Activated naive CD8-positive, alpha-beta T cell treated with anti-CD3 and anti-CD28 coated beads for 36 hours (primary cell): ENCODE measurements around the gene HIC2. TPM values are rescaled to one million over a fixed set of nuclear protein-coding genes. Genes with fewer than 3 reads are reported as not detected.
A peak's percentile ranks its signal among the peaks of the same experiment; 100 is the strongest.
"Not testable (repeated sequence)": the region's sequence is repeated elsewhere in the genome, so short reads cannot be mapped to it uniquely, and the experiment has no call there.

Source experiments
- DNase-seq: peaks from one replicate; pipeline ENCODE4 v3.0.0; 2021
- H3K27ac Mint-ChIP-seq: one replicate; pipeline ENCODE4 v1.8.0; 2022; ENCODE audit warnings: mild to moderate bottlenecking, moderate library complexity, mixed read lengths
- H3K27me3 Mint-ChIP-seq: one replicate; pipeline ENCODE4 v1.8.0; 2022; ENCODE audit warnings: mild to moderate bottlenecking, mixed read lengths
- H3K36me3 Mint-ChIP-seq: one replicate; pipeline ENCODE4 v1.8.0; 2021; ENCODE audit warnings: mild to moderate bottlenecking, mixed read lengths
- H3K4me1 Mint-ChIP-seq: one replicate; pipeline ENCODE4 v1.8.0; 2021; ENCODE audit warnings: mixed read lengths
- H3K4me3 Mint-ChIP-seq: one replicate; pipeline ENCODE4 v1.8.0; 2022; ENCODE audit warnings: mild to moderate bottlenecking, moderate library complexity, mixed read lengths
- H3K9me3 Mint-ChIP-seq: one replicate; pipeline ENCODE4 v1.8.0; 2022; ENCODE audit warnings: mixed read lengths
- total RNA-seq, 2 experiments: library from RNA; stranded (reverse); gene quantifications; one replicate each; pipeline ENCODE4 v1.2.3, GENCODE V29; 2021

HIC2 gene
- total RNA-seq, 2 experiments from 2014 or later: 5.4 to 5.8 TPM

DNA sequence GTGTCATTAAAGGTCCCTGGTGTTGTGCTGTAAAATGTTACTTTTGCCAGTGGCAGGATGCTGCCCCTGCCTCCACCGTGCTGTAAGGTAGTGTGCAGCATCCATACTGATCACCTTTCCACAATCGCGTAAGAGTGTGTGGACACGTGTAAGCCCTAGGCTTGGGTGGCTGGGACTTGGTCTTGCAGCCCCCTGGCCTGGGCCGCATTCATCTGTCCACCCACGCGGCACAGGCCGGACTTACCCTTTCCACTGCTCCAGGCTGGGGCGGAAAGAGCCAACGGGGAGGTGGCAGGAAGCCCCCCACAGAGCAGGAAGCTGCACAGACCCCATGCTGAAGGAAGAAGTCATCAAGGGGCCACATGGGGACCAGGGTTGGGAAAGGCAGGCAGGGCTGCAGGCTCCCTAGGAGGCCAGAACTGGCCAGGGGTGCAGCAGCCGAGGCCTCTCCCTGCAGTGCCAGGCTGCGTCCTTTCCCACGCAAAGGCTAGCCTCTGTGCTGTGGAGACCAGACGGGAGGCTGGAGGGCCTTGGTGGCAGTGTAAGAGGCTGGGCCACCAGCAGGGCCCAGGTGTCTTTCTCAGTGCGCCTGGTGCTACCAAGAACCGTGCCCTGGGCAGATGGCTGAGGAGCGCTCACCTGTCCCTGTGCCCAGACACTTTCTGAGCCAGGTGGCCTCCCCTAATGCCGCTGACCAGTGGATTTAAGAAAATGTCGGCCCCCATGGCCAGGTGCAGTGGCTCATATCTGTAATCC is 38.3 kb downstream of the HIC2 start:
- Mint-ChIP-seq H3K4me3 (no peak overlapping the region), H3K9me3 (no peaks in the 10 kb centered on the region), H3K36me3 (no peaks in the 10 kb centered on the region), H3K27ac (no peak overlapping the region), H3K4me1 (no peaks in the 10 kb centered on the region), H3K27me3 (no peaks in the 10 kb centered on the region)
- no peak for DNase-seq

DNA sequence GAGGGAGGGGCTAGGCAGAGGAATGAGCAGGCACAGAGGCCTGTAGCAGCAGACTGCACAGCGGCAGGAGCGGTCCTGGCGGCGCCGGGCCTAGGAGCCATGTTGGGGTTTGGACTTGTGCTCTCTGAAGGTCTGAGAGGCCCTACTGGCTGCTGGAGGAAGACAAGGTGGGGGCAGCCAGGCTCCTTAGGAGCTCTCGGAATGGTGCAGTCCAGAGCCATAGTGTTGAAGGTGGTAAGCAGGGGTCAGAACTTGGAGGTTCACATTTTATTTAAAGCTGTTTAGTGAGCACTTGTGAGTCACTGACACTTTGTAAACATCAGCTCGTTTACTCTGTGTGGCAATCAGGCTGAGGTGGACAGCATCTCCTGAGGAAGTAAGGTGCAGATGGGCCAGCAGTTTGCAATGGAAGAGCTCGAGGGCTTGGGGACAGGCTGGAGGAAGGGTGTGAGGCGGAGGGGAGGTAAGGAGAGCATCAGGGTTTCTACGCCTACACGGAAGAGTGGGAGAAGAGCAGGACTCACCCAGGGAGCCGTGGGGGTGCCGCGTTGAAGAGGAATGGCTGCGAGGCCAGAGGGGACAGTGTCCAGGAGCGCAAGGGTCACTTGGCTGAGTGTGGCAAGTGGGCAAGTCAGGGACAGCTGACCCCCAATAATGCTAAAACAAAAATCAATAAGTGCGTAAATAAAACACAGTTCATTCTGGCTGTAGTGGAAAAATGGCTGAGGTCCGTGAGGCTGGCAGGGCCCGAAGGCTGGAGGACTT is 40.0 kb downstream of the HIC2 start:
- H3K27ac Mint-ChIP-seq: no peak overlapping the region

DNA sequence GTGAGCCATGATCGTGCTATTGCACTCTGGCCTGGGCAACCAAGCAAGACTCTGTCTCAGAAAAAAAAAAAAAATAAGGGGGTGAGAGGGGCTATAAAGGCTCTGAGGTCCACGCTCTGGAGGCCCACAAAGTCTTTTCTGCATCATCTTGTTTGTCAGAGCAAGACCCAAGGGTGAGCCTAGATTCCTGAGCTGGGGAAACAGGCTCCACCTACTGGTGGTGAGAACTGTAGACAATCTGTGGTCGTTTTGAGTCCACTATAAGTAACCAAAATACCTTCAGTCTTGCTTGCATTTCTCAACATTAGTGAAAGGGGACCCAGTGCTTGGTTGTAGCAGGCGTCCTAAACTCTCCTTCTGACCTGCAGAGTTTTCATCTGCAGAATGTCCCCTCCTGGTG is 45.5 kb downstream of the HIC2 start:
- not testable (repeated sequence) for H3K4me1 Mint-ChIP-seq, H3K27ac Mint-ChIP-seq, H3K36me3 Mint-ChIP-seq, H3K9me3 Mint-ChIP-seq, H3K4me3 Mint-ChIP-seq, DNase-seq, H3K27me3 Mint-ChIP-seq

More for the DNA sequence above, 40.0 kb downstream of the HIC2 start:
- DNase-seq: no peak
- H3K9me3 Mint-ChIP-seq: no peaks in the 10 kb centered on the region
- no peak overlapping the region for H3K4me3 Mint-ChIP-seq
- no peaks in the 10 kb centered on the region for H3K36me3 Mint-ChIP-seq
- H3K4me1 Mint-ChIP-seq: no peaks in the 10 kb centered on the region
- H3K27me3 Mint-ChIP-seq: no peaks in the 10 kb centered on the region

DNA sequence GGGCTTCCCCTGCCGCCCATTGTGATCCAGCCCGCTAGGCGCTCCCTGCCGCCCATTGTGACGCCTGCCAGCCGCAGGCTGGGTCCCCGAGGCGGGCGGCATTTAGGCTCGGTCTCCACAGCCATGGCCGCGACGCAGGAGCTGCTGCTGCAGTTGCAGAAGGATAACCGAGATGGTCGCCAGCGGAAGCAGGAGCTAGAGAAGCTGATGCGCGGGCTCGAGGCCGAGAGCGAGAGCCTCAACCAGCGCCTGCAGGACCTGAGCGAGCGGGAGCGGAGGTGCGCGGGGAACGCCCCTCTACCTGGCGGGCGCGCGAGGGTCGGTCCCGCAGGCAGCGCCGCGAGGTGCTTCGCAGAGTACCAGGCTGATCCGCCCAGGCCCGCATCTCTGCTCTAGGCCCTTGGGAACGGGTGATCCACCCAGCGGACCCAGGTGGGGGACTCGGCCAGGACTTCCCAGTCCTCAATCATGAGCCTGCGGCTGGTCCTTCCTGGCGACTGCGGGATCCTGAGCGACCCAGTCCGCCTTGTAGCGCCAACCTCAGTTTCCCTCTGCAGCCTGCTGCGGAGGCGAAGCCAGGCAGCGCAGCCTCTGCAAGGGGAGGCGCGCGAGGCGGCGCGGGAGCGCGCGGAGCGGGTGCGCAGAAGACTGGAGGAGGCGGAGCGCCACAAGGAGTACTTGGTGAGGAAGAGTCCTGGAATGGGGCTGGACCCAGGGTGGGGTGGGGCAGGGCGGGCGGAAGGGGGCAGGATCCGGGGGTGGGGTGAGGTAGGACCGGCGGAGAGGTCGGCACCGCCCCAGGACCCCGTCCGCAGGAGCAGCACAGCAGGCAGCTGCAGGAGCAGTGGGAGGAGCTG is 50.4 kb downstream of the HIC2 start, which contains the start of gene TMEM191C:
Gene TMEM191C (plus strand): TSS at position 51 of the 857 bp plus-strand sequence. CDS start 73 bp downstream, at position 124.
- not testable (repeated sequence) for H3K27me3 Mint-ChIP-seq, H3K9me3 Mint-ChIP-seq, H3K4me1 Mint-ChIP-seq, DNase-seq, H3K36me3 Mint-ChIP-seq
- Mint-ChIP-seq H3K27ac (peak within 1 kb of the TSS; percentile 85), H3K4me3 (peak within 1 kb of the TSS; percentile 80)

DNA sequence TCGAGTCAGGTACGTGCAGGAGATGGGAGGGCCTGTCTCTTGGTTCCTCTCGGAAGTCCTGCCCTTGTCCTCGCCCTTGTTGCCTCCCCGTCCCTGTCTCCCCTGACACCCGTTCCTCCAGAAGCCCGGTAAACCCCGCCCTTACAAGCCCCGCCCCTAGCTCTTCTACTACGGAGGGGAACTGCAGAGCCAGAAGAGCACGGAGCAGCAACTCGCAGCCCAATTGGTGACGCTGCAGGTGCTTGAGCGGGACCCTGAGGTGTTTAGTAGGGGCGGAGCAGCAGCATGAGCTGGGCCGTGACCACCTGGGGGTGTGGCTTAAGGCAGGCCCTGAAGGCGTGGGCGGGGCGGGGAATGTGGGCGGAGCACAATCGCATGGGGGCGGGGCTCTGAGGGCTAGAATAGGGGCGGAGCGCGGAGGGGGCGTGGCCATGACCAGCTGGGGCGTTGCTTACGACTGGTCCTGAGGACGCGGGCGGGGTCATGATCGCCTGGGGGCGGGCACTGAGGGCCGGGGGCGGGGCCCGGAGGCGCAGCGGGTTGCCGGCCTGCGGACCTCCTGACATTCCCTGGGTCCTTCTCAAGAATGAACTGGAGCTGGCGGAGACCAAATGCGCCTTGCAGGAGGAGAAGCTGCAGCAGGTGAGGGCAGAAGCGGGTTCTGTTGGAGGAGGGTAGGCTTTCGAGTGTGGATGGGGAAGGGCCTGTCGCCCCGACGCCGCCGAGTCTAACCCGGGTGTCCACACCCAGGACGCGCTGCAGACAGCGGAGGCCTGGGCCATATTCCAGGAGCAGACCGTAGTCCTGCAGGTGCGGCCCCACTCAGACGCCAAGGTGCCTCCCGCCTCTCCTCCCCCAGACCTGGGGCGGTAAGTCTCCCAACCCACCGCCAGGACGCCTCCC is 51.3 kb downstream of the HIC2 start:
- peak overlapping the region; percentile 80 for H3K4me3 Mint-ChIP-seq
- not testable (repeated sequence) for H3K9me3 Mint-ChIP-seq, H3K27me3 Mint-ChIP-seq, H3K4me1 Mint-ChIP-seq, H3K36me3 Mint-ChIP-seq
- H3K27ac Mint-ChIP-seq: peak overlapping the region; percentile 85
- peak; percentile 87 for DNase-seq

DNA sequence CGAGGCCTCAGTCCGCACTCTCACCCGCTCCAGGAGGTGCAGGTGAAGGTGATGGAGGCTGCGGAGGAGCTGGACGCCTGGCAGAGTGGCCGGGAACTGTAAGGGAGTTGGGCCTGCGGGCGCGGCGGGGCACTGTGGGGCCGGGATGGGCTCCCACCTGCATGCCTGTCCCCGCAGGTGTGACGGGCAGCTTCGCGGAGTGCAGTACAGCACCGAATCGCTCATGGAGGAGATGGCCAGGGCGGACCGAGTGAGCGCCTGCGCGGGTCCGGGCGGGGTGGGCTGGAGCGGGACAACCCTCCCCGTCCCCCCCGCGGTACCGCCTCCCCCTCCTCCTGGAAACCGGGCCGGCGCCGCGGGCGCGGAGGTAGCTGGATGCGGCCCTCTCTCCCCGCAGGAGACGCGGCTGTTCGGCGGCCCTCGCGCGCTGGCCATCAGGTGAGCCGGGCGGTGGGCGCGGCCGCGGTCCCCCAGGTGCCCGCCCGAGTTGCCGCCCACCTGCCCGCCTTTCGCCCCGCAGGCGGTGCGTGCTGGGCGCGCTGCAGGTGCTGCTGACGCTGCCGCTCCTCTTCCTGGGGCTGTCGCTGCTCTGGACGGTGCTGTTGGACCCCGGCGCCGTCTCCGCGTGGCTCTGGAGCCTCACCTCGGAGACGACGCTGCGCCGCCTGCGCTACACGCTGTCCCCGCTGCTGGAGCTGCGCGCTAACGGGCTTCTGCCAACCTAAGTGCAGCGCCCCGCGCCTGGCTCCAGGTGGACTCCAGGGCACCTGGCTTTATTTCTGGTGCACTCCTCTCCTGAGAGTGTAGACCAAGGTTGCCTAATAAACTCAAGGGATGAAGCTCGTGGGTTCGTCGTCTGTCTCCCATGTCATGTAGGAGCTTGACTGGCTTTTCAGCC is 52.2 kb downstream of the HIC2 start:
- peak; percentile 12 for DNase-seq
- not testable (repeated sequence) for H3K4me1 Mint-ChIP-seq, H3K4me3 Mint-ChIP-seq, H3K27me3 Mint-ChIP-seq, H3K36me3 Mint-ChIP-seq, H3K27ac Mint-ChIP-seq, H3K9me3 Mint-ChIP-seq

DNA sequence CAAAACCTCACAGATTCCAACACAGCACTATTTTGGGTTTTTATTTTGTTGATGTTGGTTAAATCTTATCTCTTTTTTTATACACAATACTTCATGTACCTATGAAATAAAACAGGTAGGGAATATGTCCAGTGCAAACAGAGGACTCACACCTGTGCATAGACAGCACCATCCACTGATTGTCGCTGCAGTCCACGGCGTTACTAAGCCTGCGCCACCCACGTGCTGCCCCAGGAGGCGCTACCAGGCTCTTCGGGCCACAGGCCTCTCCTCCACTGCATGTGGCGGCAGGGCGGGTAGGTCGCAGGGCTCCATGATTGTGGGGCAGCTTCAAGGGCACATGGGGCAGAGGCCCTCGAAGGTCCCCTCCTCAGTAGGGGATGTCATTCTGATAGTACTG is 55.8 kb downstream of the HIC2 start:
- H3K4me1 Mint-ChIP-seq, H3K4me3 Mint-ChIP-seq, H3K36me3 Mint-ChIP-seq, H3K9me3 Mint-ChIP-seq, H3K27me3 Mint-ChIP-seq, DNase-seq, H3K27ac Mint-ChIP-seq: not testable (repeated sequence)

DNA sequence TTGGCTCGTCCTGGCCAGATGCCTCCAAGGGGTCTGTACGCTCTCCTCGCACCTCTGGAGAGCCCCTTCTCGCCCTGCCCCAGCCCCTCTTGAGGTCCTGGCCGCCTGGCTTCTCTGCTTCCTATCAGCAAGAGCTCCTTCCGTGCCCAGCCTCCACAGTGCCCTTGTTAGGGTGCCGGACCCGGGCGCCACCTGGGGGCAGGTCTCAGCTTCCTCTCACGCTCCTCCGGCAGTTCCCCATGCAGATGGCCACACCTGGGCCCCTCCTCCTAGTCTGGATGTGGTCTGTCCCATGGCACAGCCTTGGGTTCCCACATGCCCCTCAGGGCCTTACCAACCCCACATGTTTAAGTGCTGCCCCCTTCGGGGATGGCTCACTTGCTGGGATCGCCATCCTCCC is 56.5 kb downstream of the HIC2 start:
- not testable (repeated sequence) for H3K36me3 Mint-ChIP-seq, H3K27ac Mint-ChIP-seq, H3K4me3 Mint-ChIP-seq, H3K27me3 Mint-ChIP-seq, H3K9me3 Mint-ChIP-seq, DNase-seq, H3K4me1 Mint-ChIP-seq

DNA sequence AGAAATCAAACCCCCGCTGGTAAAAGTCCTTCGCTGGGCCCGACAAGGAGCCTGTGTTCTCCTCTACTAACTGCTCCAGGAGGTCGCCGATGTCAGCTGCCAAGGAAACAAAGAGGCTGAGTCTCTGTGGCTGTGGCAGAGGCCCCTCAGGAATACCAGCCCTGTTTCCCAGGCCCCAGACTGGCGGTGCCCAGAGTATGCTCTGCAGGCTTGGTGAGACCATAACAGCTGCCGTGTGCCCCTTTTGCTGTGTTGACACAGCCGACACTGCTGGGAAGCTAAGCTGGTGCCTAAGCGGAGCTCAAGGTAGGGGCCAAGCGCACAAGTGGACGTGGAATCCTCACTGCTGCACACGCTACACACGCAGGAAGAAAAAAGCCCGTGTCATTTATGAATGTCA is 66.9 kb downstream of the HIC2 start:
- H3K9me3 Mint-ChIP-seq, H3K27me3 Mint-ChIP-seq, H3K36me3 Mint-ChIP-seq, DNase-seq, H3K27ac Mint-ChIP-seq, H3K4me3 Mint-ChIP-seq, H3K4me1 Mint-ChIP-seq: not testable (repeated sequence)

DNA sequence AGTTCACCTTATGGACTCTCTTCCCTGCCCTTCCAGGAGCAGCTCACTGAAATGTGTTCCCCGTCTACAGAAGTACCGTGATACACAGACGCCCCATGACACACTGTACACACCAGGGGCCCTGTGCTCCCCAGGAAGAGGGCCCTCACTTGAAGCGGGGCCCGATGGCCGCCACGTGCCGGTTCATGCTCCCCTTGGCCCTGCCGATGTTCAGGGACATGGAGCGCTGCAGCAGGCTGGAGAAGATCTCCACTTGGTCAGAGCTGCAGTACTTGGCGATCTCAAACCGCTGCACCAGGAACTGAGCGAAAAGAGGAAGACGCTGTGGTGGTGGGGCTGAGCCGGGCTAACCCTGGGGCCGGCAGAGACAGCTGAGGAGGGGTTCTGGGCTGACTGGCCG is 70.6 kb downstream of the HIC2 start:
- H3K4me1 Mint-ChIP-seq, DNase-seq, H3K36me3 Mint-ChIP-seq, H3K4me3 Mint-ChIP-seq, H3K9me3 Mint-ChIP-seq, H3K27me3 Mint-ChIP-seq, H3K27ac Mint-ChIP-seq: not testable (repeated sequence)

DNA sequence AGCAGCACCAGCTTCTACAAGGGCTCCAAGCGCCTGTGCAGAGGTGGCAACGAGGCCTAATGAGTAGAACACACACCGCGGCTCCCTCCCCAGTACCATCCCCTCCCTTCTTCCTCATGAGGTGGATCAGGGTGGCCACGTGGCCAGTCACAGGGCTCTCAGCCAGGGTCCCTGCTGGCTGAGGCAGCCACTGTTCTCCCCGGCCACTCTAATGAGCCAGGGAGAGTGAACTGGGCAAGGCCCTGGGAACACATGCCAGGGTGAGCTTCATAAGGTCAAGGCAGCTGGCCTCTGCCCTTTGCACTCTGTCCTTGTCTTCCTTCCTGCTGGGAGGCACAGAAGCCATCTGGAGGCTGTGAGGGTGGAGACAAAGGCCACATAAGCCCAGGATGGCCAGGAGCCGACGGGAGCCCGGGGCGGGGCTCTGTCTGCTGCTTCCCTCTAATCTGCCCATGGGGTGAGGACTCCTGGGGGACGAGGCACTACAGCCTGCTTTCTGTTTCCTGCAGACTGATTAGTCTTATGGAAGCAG is 72.0 kb downstream of the HIC2 start:
- H3K27ac Mint-ChIP-seq, DNase-seq, H3K4me3 Mint-ChIP-seq, H3K4me1 Mint-ChIP-seq, H3K9me3 Mint-ChIP-seq, H3K27me3 Mint-ChIP-seq, H3K36me3 Mint-ChIP-seq: not testable (repeated sequence)

DNA sequence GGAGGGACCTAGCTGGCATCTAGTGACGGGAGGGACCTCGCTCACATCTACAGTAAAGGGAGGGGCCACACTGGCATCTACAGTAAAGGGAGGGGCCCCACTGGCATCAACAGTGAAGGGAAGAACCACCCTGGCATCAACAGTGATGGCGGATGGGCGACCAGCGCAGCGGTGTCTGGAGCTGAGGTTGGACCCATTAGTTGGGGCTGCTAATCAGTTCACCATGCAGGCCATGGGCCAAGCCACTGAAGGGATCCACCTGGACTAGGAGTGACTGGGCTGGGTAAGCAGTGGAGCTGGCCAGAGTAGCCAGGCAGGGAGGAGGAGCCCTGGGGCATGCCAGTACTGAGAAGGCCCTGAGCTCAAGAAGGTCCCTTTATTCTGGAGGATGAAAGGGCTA is 73.4 kb downstream of the HIC2 start:
- H3K4me3 Mint-ChIP-seq, H3K36me3 Mint-ChIP-seq, H3K27ac Mint-ChIP-seq, H3K27me3 Mint-ChIP-seq, H3K4me1 Mint-ChIP-seq, H3K9me3 Mint-ChIP-seq, DNase-seq: not testable (repeated sequence)

DNA sequence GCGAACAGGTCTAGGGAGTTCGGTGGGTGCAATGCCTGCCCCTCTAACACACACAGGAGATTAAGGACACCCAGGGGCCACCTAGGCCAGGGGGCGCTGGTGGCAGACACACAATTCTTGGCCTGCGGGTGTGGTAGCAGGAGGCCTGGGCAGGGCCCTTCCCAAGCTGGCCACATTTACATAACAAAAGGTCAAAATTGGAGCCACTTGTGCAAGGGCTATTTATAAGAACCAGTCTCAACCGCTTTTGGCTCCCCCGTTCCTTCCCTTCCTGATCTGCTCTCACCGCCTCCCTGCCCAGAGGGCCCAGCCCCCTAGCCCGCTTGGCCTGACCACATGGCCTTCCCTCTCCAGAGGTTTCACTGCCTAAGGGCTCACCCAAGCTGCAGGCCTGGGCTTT is 75.1 kb downstream of the HIC2 start:
- not testable (repeated sequence) for H3K9me3 Mint-ChIP-seq, DNase-seq, H3K27ac Mint-ChIP-seq, H3K27me3 Mint-ChIP-seq, H3K36me3 Mint-ChIP-seq, H3K4me3 Mint-ChIP-seq, H3K4me1 Mint-ChIP-seq
